GM21447 (cell line): Measurements from ENCODE around the gene MAEA.

Experiments used
- ATAC-seq: cut with Tn5 transposase; IDR thresholded peaks from one replicate; pipeline ENCODE4 v1.9.1; 2021; ENCODE audit not compliant: unreplicated experiment

The MAEA gene

GRCh38 chr4:1298461-1298860 lies 8.8 kb downstream of the MAEA start:
- ATAC-seq: no peak

- no peak for ATAC-seq
These were observed 9.7 kb downstream of the MAEA start for GRCh38 chr4:1299301-1299860.

GRCh38 chr4:1300466-1301455 lies 11.1 kb downstream of the MAEA start:
- ATAC-seq: no peak

GRCh38 chr4:1302159-1302558 lies 12.5 kb downstream of the MAEA start:
- ATAC-seq: no peak

GRCh38 chr4:1305261-1305711 lies 15.6 kb downstream of the MAEA start:
- no peak for ATAC-seq

GRCh38 chr4:1305781-1306455 lies 16.2 kb downstream of the MAEA start:
- ATAC-seq: no peak

GRCh38 chr4:1307951-1308735 lies 18.5 kb downstream of the MAEA start:
- no peak for ATAC-seq

GRCh38 chr4:1309261-1310010 lies 19.7 kb downstream of the MAEA start:
- peak; percentile 88 for ATAC-seq

GRCh38 chr4:1310031-1310795 lies 20.5 kb downstream of the MAEA start:
- ATAC-seq: no peak

GRCh38 chr4:1310796-1311631 lies 21.3 kb downstream of the MAEA start:
- ATAC-seq: no peak

- ATAC-seq: no peak
These were observed 23.3 kb downstream of the MAEA start for GRCh38 chr4:1312821-1313640.

GRCh38 chr4:1315306-1315705 lies 25.6 kb downstream of the MAEA start:
- ATAC-seq: no peak

- ATAC-seq: no peak
These were observed 26.3 kb downstream of the MAEA start for GRCh38 chr4:1315836-1316536.

GRCh38 chr4:1316537-1317168 lies 27.0 kb downstream of the MAEA start:
- ATAC-seq: no peak

- ATAC-seq: no peak
These were observed 27.7 kb downstream of the MAEA start for GRCh38 chr4:1317177-1318045.

- ATAC-seq: no peak
These were observed 28.3 kb downstream of the MAEA start for GRCh38 chr4:1318046-1318375.
